Amniotic epithelial cell (primary cell): ENCODE data around the gene PPP1R17.
A peak's percentile ranks its signal among the peaks of the same experiment; 100 is the strongest.

ENCODE experiments used
- DNase-seq: peaks from one replicate; pipeline ENCODE4 v3.0.0-alpha.2; 2010; ENCODE audit warnings: low read depth

PPP1R17 gene

GRCh38 chr7:31699050-31699449 lies 12.0 kb downstream of the PPP1R17 start:
- DNase-seq = no peak

- no peak for DNase-seq
These were observed 15.3 kb downstream of the PPP1R17 start for GRCh38 chr7:31702354-31702753.

GRCh38 chr7:31705377-31705776 lies 18.4 kb downstream of the PPP1R17 start:
- DNase-seq = no peak

- DNase-seq = no peak
These were observed 20.1 kb downstream of the PPP1R17 start for GRCh38 chr7:31707089-31707488.

- no peak for DNase-seq
These were observed 23.2 kb downstream of the PPP1R17 start for GRCh38 chr7:31710171-31710570.

- DNase-seq = no peak
These were observed 29.3 kb downstream of the PPP1R17 start for GRCh38 chr7:31716355-31716754.

- DNase-seq = no peak
These were observed 33.4 kb downstream of the PPP1R17 start for GRCh38 chr7:31720366-31720765.

- DNase-seq = no peak
These were observed 37.7 kb downstream of the PPP1R17 start for GRCh38 chr7:31724696-31725095.

- DNase-seq = no peak
These were observed 42.3 kb downstream of the PPP1R17 start for GRCh38 chr7:31729195-31729804.

- DNase-seq = no peak
These were observed 47.4 kb downstream of the PPP1R17 start for GRCh38 chr7:31734456-31734855.

- peak; percentile 33 for DNase-seq
These were observed 49.3 kb downstream of the PPP1R17 start for GRCh38 chr7:31735991-31736982.

- no peak for DNase-seq
These were observed 54.8 kb downstream of the PPP1R17 start for GRCh38 chr7:31741852-31742251.

- DNase-seq = peak; percentile 58
These were observed 57.4 kb downstream of the PPP1R17 start for GRCh38 chr7:31744294-31744874.

- DNase-seq = no peak
These were observed 60.5 kb downstream of the PPP1R17 start for GRCh38 chr7:31747553-31747952.

- DNase-seq = no peak
These were observed 61.1 kb downstream of the PPP1R17 start for GRCh38 chr7:31748084-31748483.

- no peak for DNase-seq
These were observed 64.7 kb downstream of the PPP1R17 start for GRCh38 chr7:31751726-31752125.
